ENCODE measurements around the gene FBXO45. TPM values are rescaled to one million over a fixed set of nuclear protein-coding genes. Genes with fewer than 3 reads are reported as not detected.

FBXO45 gene
- total and polyA plus RNA-seq, 2 donors (not counting 1 experiment from before 2014, with no cell fraction given), result 0.98 to 4.7 TPM

DNA sequence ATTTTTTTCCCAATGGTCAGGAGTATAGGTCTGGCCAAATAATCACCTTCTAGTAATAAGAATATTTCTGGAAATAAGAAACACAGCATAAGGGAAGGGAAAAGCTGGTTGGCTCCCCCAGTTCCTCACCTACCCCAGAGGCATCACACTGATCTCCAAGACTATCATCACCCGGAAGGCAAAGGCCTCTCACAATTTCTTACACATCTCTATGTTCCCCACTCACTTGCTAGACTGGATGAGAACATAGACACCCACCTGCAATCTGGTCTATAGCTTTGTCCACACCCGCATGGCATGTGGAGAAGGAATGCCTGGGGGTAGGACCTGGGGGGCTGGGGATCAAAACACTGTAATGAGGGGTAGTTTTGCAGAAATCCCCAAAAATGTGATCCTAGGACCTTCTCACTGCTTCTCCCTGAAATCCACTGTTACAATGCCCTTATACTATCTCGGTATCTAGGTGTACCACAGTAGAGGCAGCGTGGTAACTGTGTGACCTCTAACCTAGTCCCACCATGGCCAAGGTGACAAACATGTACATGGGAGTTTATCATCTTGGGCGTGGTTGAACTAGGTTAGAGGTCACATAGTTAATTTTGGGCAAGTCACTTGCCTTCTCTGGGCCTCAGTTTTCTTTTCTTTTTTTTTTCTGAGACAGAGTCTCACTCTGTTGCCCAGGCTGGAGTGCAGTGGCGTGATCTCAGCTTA, 41.5 kb downstream of the FBXO45 start:
- H3K9me3 Mint-ChIP-seq (ENCODE audit: insufficient read depth), result no peaks in the 10 kb centered on the region
- peak overlapping the region; percentile 65 for H3K4me2 ChIP-seq (replicated peaks; ENCODE audit: low read depth, low read length, poor library complexity, severe bottlenecking)
- ATAC-seq (ENCODE audit: low read depth), result peak; percentile 5
- H3K4me3 Mint-ChIP-seq, result peak overlapping the region; percentile 70
- ChIA-PET POLR2A (interaction anchor here (0.9 to 2.2 kb wide), 4 partner anchors 30 to 332 kb away, joined by 4 to 15 read pairs (median 9); partner anchors contain the start of genes NCBP2 and NRROS), CTCF (interaction anchor here (0.6 to 10.0 kb wide), 42 partner anchors 7 to 359 kb away, joined by 3 to 259 read pairs (median 6); partner anchors contain the start of genes CEP19, NCBP2, NRROS and PAK2)
- no peaks in the 10 kb centered on the region for H3K36me3 ChIP-seq (replicated peaks in 1 of 2; ENCODE audit: control extremely low read depth in 1 of 2, control insufficient read depth in 1 of 2, extremely low read depth in 1 of 2, insufficient read depth in 2 of 2, low read length in 1 of 2)
- peak overlapping the region; percentile 4 for H2AFZ ChIP-seq (ENCODE audit: insufficient read depth, low read depth, low read length, poor library complexity, severe bottlenecking)
- peak overlapping the region in 2 of 5 experiments; percentile 5 to 11 for H3K4me3 ChIP-seq (ENCODE audit: control extremely low read depth in 1 of 5, extremely low read depth in 1 of 5, insufficient read depth in 1 of 5, low read depth in 2 of 5, low read length in 4 of 5)
- H3K9me3 ChIP-seq (ENCODE audit: control extremely low read depth in 1 of 3, control insufficient read depth in 2 of 3, insufficient read depth in 1 of 3, low read length in 2 of 3), result peaks cover 0 to 6% (median 0%) of the 10 kb centered on the region in 3 donors
- peak overlapping the region in 1 of 2 donors; percentile 15 for H3K27ac ChIP-seq (ENCODE audit: low read length in 2 of 2)
- no peak for DNase-seq
- H4K20me1 ChIP-seq (ENCODE audit: control insufficient read depth, insufficient read depth, low read length, poor library complexity, severe bottlenecking), result no peaks in the 10 kb centered on the region
- intact Hi-C loops (cut with micrococcal nuclease), result loop anchor here (1.0 to 10.0 kb wide), 10 partner anchors 14 to 361 kb away; partner anchors contain the start of genes FBXO45, NRROS and WDR53
- TF ChIP-seq, protein P1, sequence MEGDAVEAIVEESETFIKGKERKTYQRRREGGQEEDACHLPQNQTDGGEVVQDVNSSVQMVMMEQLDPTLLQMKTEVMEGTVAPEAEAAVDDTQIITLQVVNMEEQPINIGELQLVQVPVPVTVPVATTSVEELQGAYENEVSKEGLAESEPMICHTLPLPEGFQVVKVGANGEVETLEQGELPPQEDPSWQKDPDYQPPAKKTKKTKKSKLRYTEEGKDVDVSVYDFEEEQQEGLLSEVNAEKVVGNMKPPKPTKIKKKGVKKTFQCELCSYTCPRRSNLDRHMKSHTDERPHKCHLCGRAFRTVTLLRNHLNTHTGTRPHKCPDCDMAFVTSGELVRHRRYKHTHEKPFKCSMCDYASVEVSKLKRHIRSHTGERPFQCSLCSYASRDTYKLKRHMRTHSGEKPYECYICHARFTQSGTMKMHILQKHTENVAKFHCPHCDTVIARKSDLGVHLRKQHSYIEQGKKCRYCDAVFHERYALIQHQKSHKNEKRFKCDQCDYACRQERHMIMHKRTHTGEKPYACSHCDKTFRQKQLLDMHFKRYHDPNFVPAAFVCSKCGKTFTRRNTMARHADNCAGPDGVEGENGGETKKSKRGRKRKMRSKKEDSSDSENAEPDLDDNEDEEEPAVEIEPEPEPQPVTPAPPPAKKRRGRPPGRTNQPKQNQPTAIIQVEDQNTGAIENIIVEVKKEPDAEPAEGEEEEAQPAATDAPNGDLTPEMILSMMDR (IDR thresholded peaks at IDR 0.05), result no peak
- TF ChIP-seq EZH2 (IDR thresholded peaks at IDR 0.05; ENCODE audit: borderline replicate concordance, insufficient read depth, low read depth, low read length, poor library complexity, severe bottlenecking), result no peak
- H3K27ac Mint-ChIP-seq, result peak overlapping the region; percentile 86
- H3K4me1 Mint-ChIP-seq, result peaks cover 11% of the 10 kb centered on the region
- WGBS (ENCODE audit: insufficient coverage), result 100% methylated on average over 1 of the region's 6 CpGs
- no peaks in the 10 kb centered on the region for H3K27me3 Mint-ChIP-seq
- H3K27me3 ChIP-seq (replicated peaks in 1 of 4; ENCODE audit: control extremely low read depth in 1 of 4, control insufficient read depth in 3 of 4, insufficient read depth in 4 of 4, low read length in 3 of 4), result no peaks in the 10 kb centered on the region
- H3K9ac ChIP-seq (ENCODE audit: low read length), result peak overlapping the region; percentile 2
- no peaks in the 10 kb centered on the region for H3K79me2 ChIP-seq (ENCODE audit: control insufficient read depth, insufficient read depth, low read length)
- peaks cover 8 to 12% of the 10 kb centered on the region in 2 donors for H3K4me1 ChIP-seq (ENCODE audit: control insufficient read depth in 2 of 2, insufficient read depth in 2 of 2, low read length in 2 of 2)
